Keratinocyte (primary cell): ENCODE results near the gene NEUROD2. TPM values are rescaled to one million over a fixed set of nuclear protein-coding genes. Genes with fewer than 3 reads are reported as not detected.

Source experiments
- DNase-seq: peaks from one replicate; pipeline ENCODE4 v3.0.0-alpha.2; 2011; ENCODE audit warnings: low read depth, missing footprints, low spot score
- FAIRE-seq: peaks from 2 replicates; lab custom pipeline; 2011; peaks lifted over from hg19 to GRCh38; lab: Jason Lieb, UNC
- H2AFZ ChIP-seq: 2 replicates; pipeline ENCODE4 v1.6.0; 2012; ENCODE audit warnings: low read length, control low read depth, inconsistent platforms; ENCODE audit not compliant: control insufficient read depth
- H3K27ac ChIP-seq: 2 replicates; pipeline ENCODE4 v1.5.1; 2011; ENCODE audit warnings: low read length; ENCODE audit not compliant: control insufficient read depth, insufficient read depth
- H3K27me3 ChIP-seq: 3 replicates; pipeline ENCODE4 v1.6.0; 2011; ENCODE audit warnings: low read length; ENCODE audit not compliant: control insufficient read depth, insufficient read depth; ENCODE audit errors: extremely low read depth
- H3K36me3 ChIP-seq, 2 experiments: 2 replicates in 1 of 2; 3 replicates in 1 of 2; pipeline ENCODE4 v1.5.1; 2011; ENCODE audit warnings: low read length in 2 of 2, mild to moderate bottlenecking in 1 of 2; ENCODE audit not compliant: control insufficient read depth in 2 of 2, insufficient read depth in 2 of 2; ENCODE audit errors: extremely low read depth in 1 of 2
- H3K4me1 ChIP-seq: 3 replicates; pipeline ENCODE4 v1.5.1; 2011; ENCODE audit warnings: low read length; ENCODE audit not compliant: control insufficient read depth, insufficient read depth; ENCODE audit errors: extremely low read depth
- H3K4me2 ChIP-seq: 3 replicates; pipeline ENCODE4 v1.6.0; 2011; ENCODE audit warnings: low read depth, low read length; ENCODE audit not compliant: control insufficient read depth, insufficient read depth; ENCODE audit errors: extremely low read depth
- H3K4me3 ChIP-seq, 3 experiments: fragments of 200-600 bp in 1 of 3; sonication (generic) in 1 of 3; 2 replicates in 2 of 3; 3 replicates in 1 of 3; pipeline ENCODE4 v1.5.1; 2011 to 2016; ENCODE audit warnings: low read length in 3 of 3, mild to moderate bottlenecking in 3 of 3, control low read depth in 2 of 3, inconsistent platforms in 1 of 3, low read depth in 1 of 3, mixed read lengths in 1 of 3, mixed run types in 1 of 3, moderate library complexity in 1 of 3; ENCODE audit not compliant: control insufficient read depth in 2 of 3, insufficient read depth in 2 of 3; ENCODE audit errors: extremely low read depth in 1 of 3
- H3K79me2 ChIP-seq: 2 replicates; pipeline ENCODE4 v1.6.0; 2012; ENCODE audit warnings: low read length; ENCODE audit not compliant: control insufficient read depth, insufficient read depth
- H3K9ac ChIP-seq: 3 replicates; pipeline ENCODE4 v1.6.0; 2011; ENCODE audit warnings: low read length; ENCODE audit not compliant: control insufficient read depth, insufficient read depth; ENCODE audit errors: extremely low read depth
- H3K9me1 ChIP-seq: 3 replicates; pipeline ENCODE4 v1.6.0; 2011; ENCODE audit warnings: low read length; ENCODE audit not compliant: control insufficient read depth, insufficient read depth; ENCODE audit errors: extremely low read depth
- H3K9me3 ChIP-seq: 2 replicates; pipeline ENCODE4 v1.5.1; 2012; ENCODE audit warnings: low read depth, low read length; ENCODE audit not compliant: control insufficient read depth
- H4K20me1 ChIP-seq: 3 replicates; pipeline ENCODE4 v1.6.0; 2011; ENCODE audit warnings: low read length; ENCODE audit not compliant: control insufficient read depth, insufficient read depth; ENCODE audit errors: extremely low read depth
- EZH2 ChIP-seq: IDR thresholded peaks from one replicate; pipeline ENCODE4 v1.6.1; 2012; ENCODE audit warnings: inconsistent platforms, mild to moderate bottlenecking, low read length, moderate library complexity
- dilution Hi-C: fragments of 300-500 bp; cut with MboI; formaldehyde crosslinking; loops from one replicate; pipeline ENCODE4 v1.7.0; 2020; ENCODE audit warnings: low sequenced_read_pairs; ENCODE audit not compliant: extremely low pct_ligation_motif_present
- polyA plus RNA-seq, 5 experiments: library from polyadenylated mRNA; depleted of rRNA in 3 of 5; stranded (reverse) in 3 of 5; stranded (forward) in 1 of 5; unstranded in 1 of 5; fragments of >200 nt; gene quantifications; 1 replicate in 1 of 5; 2 replicates in 3 of 5; 3 replicates in 1 of 5; pipeline versions ENCODE4 v1.2.1 to v1.2.3, GENCODE V29; 2011 to 2012; ENCODE audit warnings: missing spikeins in 2 of 5, low read depth in 1 of 5, low replicate concordance in 1 of 5
- TF ChIP-seq, protein P1 (sequence below), 3 experiments: IDR thresholded peaks in 1 of 3; conservative IDR thresholded peaks in 1 of 3; optimal IDR thresholded peaks in 1 of 3; 2 replicates in 2 of 3; 3 replicates in 1 of 3; pipeline versions ENCODE3 to v1.5.1; 2011; ENCODE audit warnings: low read length in 3 of 3, mild to moderate bottlenecking in 3 of 3, moderate library complexity in 2 of 3, control low read depth in 1 of 3, inconsistent platforms in 1 of 3; ENCODE audit not compliant: insufficient read depth in 2 of 3; ENCODE audit errors: extremely low read depth in 1 of 3

Gene NEUROD2
- polyA plus RNA-seq, 1 donor (not counting 4 experiments of a cell fraction or from before 2014, with no cell fraction given) = not detected

- no peak for TF ChIP-seq EZH2
- TF ChIP-seq, protein P1, sequence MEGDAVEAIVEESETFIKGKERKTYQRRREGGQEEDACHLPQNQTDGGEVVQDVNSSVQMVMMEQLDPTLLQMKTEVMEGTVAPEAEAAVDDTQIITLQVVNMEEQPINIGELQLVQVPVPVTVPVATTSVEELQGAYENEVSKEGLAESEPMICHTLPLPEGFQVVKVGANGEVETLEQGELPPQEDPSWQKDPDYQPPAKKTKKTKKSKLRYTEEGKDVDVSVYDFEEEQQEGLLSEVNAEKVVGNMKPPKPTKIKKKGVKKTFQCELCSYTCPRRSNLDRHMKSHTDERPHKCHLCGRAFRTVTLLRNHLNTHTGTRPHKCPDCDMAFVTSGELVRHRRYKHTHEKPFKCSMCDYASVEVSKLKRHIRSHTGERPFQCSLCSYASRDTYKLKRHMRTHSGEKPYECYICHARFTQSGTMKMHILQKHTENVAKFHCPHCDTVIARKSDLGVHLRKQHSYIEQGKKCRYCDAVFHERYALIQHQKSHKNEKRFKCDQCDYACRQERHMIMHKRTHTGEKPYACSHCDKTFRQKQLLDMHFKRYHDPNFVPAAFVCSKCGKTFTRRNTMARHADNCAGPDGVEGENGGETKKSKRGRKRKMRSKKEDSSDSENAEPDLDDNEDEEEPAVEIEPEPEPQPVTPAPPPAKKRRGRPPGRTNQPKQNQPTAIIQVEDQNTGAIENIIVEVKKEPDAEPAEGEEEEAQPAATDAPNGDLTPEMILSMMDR (optimal IDR thresholded peaks at IDR 0.05 in 1 of 3, IDR thresholded peaks at IDR 0.05 in 1 of 3, conservative IDR thresholded peaks at IDR 0.05 in 1 of 3; ENCODE audit: extremely low read depth in 1 of 3, insufficient read depth in 2 of 3, low read length in 3 of 3) = no peak
- no peaks in the 10 kb centered on the region for H3K79me2 ChIP-seq
- no peaks in the 10 kb centered on the region for H3K36me3 ChIP-seq
- H3K27me3 ChIP-seq = peaks cover 39% of the 10 kb centered on the region
- no peak overlapping the region for H3K9ac ChIP-seq
- H4K20me1 ChIP-seq = no peaks in the 10 kb centered on the region
- FAIRE-seq = no peak
- no peak overlapping the region for H2AFZ ChIP-seq
- H3K9me1 ChIP-seq = no peaks in the 10 kb centered on the region
- dilution Hi-C loops = no loop called here
- no peak for DNase-seq
- H3K4me2 ChIP-seq = no peak overlapping the region
- no peak overlapping the region for H3K27ac ChIP-seq
- H3K4me1 ChIP-seq = peaks cover 31% of the 10 kb centered on the region
- H3K4me3 ChIP-seq = no peak overlapping the region
- no peaks in the 10 kb centered on the region for H3K9me3 ChIP-seq
These were observed 21.2 kb upstream of the NEUROD2 start for GRCh38 chr17:39628655-39629493.

DNA sequence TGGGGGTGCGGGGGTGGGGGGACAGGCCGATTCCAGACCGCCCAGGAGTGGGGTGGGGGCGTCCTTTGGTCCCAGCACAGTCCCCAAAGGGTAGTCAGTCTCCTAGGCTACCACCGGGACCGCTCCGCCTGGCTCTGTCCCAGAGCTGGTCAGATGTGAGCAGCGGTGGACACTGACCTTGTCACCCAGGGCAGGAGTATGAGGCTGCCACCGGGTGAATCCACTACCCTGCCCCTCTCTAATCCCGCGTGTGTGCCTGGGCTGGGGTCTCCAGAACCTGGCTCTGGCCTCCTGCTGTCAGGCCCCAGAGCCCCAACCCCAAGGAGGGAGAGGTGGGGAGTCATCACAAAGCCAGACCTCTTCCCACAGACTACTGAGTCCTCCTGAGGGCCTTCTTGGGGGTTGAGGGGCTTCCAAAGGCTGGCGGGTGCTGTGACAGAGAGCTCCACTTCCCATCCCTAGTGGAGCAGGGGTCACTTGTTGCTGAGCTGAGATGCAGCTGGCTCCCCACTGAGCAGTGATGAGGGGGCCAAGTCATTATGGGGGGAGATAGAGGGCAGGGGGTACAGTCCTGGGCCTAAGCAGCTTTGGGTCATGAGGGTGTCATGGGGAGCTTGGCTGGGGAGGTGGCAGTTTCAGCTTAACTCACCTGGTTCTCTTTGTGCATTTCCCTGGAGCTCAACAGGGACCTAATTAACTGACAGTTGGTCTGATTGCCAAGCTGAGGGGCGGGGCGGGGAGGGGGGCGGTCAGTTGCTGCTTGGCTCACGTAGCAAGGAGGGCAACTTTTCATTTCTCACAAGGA, 20.2 kb upstream of the NEUROD2 start:
- H3K27me3 ChIP-seq = peaks cover 39% of the 10 kb centered on the region
- no peaks in the 10 kb centered on the region for H3K36me3 ChIP-seq
- TF ChIP-seq, protein P1 (optimal IDR thresholded peaks at IDR 0.05 in 1 of 3, IDR thresholded peaks at IDR 0.05 in 1 of 3, conservative IDR thresholded peaks at IDR 0.05 in 1 of 3; ENCODE audit: extremely low read depth in 1 of 3, insufficient read depth in 2 of 3, low read length in 3 of 3) = no peak
- peak; percentile 58 for TF ChIP-seq EZH2
- no peak overlapping the region for H3K4me2 ChIP-seq
- no peak for FAIRE-seq
- peaks cover 2% of the 10 kb centered on the region for H4K20me1 ChIP-seq
- H3K9me1 ChIP-seq = no peaks in the 10 kb centered on the region
- H3K4me3 ChIP-seq = no peak overlapping the region
- H3K79me2 ChIP-seq = no peaks in the 10 kb centered on the region
- H3K9ac ChIP-seq = no peak overlapping the region
- H3K9me3 ChIP-seq = no peaks in the 10 kb centered on the region
- H3K4me1 ChIP-seq = peaks cover 39% of the 10 kb centered on the region
- no peak overlapping the region for H2AFZ ChIP-seq
- no peak for DNase-seq
- dilution Hi-C loops = no loop called here
- H3K27ac ChIP-seq = no peak overlapping the region
